DOHH2 (cell line): ENCODE measurements around the gene EN1.

Source experiments
- H3F3A ChIP-seq: fragments of 200-600 bp; sonication (generic), shearing (Covaris generic); 2 replicates; pipeline ENCODE4 v1.6.0; 2016; ENCODE audit warnings: antibody characterized with exemption, mild to moderate bottlenecking; ENCODE audit not compliant: control insufficient read depth, insufficient read depth
- H3K27ac ChIP-seq: fragments of 200-600 bp; sonication (generic); 2 replicates; pipeline ENCODE4 v1.5.1; 2014; ENCODE audit warnings: low read depth, mild to moderate bottlenecking, low read length, moderate library complexity
- H3K27me3 ChIP-seq: fragments of 200-600 bp; sonication (generic); 2 replicates; pipeline ENCODE4 v1.6.1; 2014; ENCODE audit warnings: mild to moderate bottlenecking, low read length, mixed read lengths; ENCODE audit not compliant: control insufficient read depth
- H3K36me3 ChIP-seq: fragments of 200-600 bp; sonication (generic); 2 replicates; pipeline ENCODE4 v1.6.1; 2014; ENCODE audit warnings: mild to moderate bottlenecking, low read length, moderate library complexity, mixed read lengths; ENCODE audit not compliant: control insufficient read depth
- H3K4me1 ChIP-seq: fragments of 200-600 bp; sonication (generic); 2 replicates; pipeline ENCODE4 v1.6.1; 2014; ENCODE audit warnings: mild to moderate bottlenecking, low read length, mixed read lengths; ENCODE audit not compliant: control insufficient read depth
- H3K4me2 ChIP-seq: fragments of 200-600 bp; sonication (generic); 2 replicates; pipeline ENCODE4 v1.6.0; 2014; ENCODE audit warnings: mild to moderate bottlenecking, low read length, moderate library complexity
- H3K4me3 ChIP-seq: fragments of 200-600 bp; sonication (generic); 2 replicates; pipeline ENCODE4 v1.5.1; 2014; ENCODE audit warnings: mild to moderate bottlenecking, low read length, mixed read lengths
- H3K79me2 ChIP-seq: fragments of 200-600 bp; sonication (generic); 2 replicates; pipeline ENCODE4 v1.6.1; 2014; ENCODE audit warnings: mild to moderate bottlenecking, low read length, mixed read lengths; ENCODE audit not compliant: control insufficient read depth
- H3K9me2 ChIP-seq: fragments of 200-600 bp; sonication (generic); replicated peaks from 2 replicates; pipeline ENCODE4 v1.6.1; 2014; ENCODE audit warnings: mild to moderate bottlenecking, low read length, mixed read lengths; ENCODE audit not compliant: control insufficient read depth
- H3K9me3 ChIP-seq: fragments of 200-600 bp; sonication (generic); 2 replicates; pipeline ENCODE4 v1.6.1; 2014; ENCODE audit warnings: antibody characterized with exemption, low read length, mixed read lengths; ENCODE audit not compliant: control insufficient read depth, insufficient read depth
- H4K20me1 ChIP-seq: fragments of 200-600 bp; sonication (generic); 2 replicates; pipeline ENCODE4 v1.6.0; 2014; ENCODE audit warnings: low read depth, mild to moderate bottlenecking, antibody characterized with exemption, low read length, moderate library complexity; ENCODE audit not compliant: control insufficient read depth, insufficient read depth
- EZH2phosphoT487 ChIP-seq: fragments of 200-600 bp; sonication (generic); IDR thresholded peaks from 2 replicates; pipeline ENCODE4 v1.6.1; 2017; ENCODE audit warnings: borderline replicate concordance, mild to moderate bottlenecking, antibody characterized with exemption, low read length, moderate library complexity, mixed read lengths
- TF ChIP-seq, protein P1 (sequence below): fragments of 200-600 bp; sonication (generic); IDR thresholded peaks from one replicate; pipeline ENCODE4 v1.5.1; 2014; ENCODE audit warnings: antibody characterized with exemption, mild to moderate bottlenecking, low read depth, low read length; ENCODE audit not compliant: poor library complexity, severe bottlenecking

Gene EN1

DNA sequence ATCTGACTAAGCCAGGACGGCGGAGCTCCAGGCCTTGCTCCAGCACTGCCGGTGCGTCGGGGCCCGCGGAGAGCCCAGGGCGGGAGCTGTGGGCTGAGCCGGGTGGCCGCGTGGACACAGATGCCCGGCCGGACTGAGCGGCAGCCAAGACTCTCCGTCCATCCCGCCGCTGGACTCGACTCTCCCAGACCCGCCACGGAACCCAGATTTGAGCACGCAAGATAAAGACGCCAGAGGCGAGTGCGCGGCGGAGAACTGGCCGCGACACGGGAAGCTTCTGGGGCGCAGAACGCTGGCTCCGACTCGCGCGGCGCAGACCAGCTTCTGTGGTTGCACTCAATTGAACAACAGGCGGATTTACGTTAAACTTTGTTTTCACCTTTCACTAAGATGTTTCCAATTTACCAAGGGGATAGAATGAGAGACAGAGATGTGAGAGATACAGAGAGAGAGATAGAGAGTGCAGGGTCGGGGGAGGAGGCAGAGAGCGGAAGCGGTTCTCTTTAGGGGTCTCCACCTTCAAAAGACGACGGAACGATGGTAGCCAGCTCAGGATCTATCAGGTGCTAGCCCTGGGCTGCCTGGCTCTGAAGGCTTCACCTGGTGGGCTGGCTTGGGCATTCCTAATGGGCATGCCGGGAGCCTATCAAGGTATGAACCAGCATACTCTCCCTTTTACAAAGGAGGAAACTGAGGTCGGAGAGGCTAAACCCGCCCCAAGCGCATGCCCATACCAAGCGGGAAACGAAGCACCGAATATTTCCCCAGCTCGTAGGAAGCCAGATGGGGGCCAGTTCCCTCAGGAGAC lies 10.4 kb upstream of the EN1 start:
- Histone ChIP-seq H3K4me1 (peaks cover 2% of the 10 kb centered on the region; the same call in 1 of the 2 replicates), H3K79me2 (no peaks in the 10 kb centered on the region), H3K9me2 (no peaks in the 10 kb centered on the region), H3K4me3 (no peak overlapping the region), H4K20me1 (no peaks in the 10 kb centered on the region), H3K36me3 (no peaks in the 10 kb centered on the region), H3K27me3 (peaks cover 27% of the 10 kb centered on the region), H3K4me2 (no peak overlapping the region), H3K9me3 (no peaks in the 10 kb centered on the region), H3K27ac (no peak overlapping the region), H3F3A (no peaks in the 10 kb centered on the region)
- TF ChIP-seq, protein P1, sequence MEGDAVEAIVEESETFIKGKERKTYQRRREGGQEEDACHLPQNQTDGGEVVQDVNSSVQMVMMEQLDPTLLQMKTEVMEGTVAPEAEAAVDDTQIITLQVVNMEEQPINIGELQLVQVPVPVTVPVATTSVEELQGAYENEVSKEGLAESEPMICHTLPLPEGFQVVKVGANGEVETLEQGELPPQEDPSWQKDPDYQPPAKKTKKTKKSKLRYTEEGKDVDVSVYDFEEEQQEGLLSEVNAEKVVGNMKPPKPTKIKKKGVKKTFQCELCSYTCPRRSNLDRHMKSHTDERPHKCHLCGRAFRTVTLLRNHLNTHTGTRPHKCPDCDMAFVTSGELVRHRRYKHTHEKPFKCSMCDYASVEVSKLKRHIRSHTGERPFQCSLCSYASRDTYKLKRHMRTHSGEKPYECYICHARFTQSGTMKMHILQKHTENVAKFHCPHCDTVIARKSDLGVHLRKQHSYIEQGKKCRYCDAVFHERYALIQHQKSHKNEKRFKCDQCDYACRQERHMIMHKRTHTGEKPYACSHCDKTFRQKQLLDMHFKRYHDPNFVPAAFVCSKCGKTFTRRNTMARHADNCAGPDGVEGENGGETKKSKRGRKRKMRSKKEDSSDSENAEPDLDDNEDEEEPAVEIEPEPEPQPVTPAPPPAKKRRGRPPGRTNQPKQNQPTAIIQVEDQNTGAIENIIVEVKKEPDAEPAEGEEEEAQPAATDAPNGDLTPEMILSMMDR = no peak
- no peak for TF ChIP-seq EZH2phosphoT487

DNA sequence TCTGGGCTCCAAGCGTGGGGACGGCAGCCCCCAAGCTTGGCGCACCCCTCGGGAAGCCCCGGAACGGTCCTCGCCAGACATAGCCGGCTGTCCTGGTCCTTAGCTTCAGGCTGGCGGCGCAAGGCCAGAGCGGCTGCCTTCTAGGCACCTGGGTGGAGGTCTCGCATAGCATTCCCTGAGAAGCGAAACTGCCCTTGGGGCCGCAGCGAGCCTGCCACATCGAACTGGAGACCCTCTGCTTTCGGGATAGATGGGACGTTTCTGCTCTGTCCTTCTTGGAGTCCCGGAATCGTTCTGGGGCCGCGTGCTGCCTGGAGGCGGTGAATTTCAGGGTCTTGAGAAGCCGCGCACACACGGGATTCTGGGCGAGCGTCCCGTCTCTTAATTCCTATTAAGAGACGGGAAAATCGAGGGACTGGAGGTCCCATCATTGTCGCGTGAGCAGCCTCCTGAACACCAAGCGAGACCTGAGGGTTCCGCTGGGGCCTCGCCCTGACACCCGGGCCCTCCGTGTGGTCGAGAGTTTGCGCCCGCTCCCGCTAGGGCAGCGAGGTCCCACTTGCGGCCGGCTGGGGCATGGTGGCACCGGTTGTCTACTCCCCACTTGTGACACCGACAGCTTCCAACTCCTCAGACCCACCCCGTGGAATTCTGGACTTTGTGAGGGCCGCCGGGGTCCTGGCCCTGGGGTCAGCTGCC lies 9.7 kb upstream of the EN1 start:
- no peak overlapping the region for H3K4me2 ChIP-seq
- H3K9me2 ChIP-seq = no peaks in the 10 kb centered on the region
- H4K20me1 ChIP-seq = no peaks in the 10 kb centered on the region
- H3K27ac ChIP-seq = no peak overlapping the region
- no peaks in the 10 kb centered on the region for H3F3A ChIP-seq
- no peaks in the 10 kb centered on the region for H3K36me3 ChIP-seq
- no peaks in the 10 kb centered on the region for H3K9me3 ChIP-seq
- no peaks in the 10 kb centered on the region for H3K79me2 ChIP-seq
- TF ChIP-seq, protein P1 = no peak
- TF ChIP-seq EZH2phosphoT487 = no peak
- H3K4me1 ChIP-seq = peaks cover 2% of the 10 kb centered on the region; the same call in 1 of the 2 replicates
- H3K27me3 ChIP-seq = peaks cover 21% of the 10 kb centered on the region
- no peak overlapping the region for H3K4me3 ChIP-seq

DNA sequence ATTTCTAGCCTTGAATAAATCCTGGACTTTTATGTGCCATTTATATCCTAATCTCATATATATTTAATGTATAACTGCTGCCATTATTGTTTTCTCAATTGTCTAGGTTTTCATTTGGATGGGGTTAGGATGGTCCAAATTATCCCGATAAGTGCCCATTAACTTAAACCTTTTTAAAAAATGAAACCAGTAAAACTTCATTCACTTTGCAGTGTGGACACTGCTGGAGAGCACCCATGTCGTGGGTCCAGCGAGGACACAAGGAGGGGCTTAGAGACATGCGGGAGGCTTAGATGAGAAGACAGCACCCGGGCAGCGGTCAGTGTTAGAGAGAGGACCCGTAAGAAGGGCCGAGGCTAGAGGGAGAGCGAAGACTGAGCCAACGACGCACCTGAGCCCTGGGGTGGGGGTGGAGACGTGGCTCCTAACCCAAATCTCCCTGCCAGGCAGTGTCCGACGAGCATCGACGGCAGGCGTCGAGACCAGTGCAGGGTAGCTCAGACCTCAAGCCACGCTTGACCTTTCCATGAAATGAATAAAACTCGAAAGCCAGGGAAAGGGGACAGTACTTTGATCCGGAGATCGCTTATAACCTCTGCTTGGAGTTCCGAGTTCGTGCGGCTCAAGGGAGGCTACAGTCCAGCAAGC lies 9.0 kb upstream of the EN1 start:
- Histone ChIP-seq H4K20me1 (no peaks in the 10 kb centered on the region), H3K4me1 (peaks cover 2% of the 10 kb centered on the region; the same call in 1 of the 2 replicates), H3K27me3 (peaks cover 21% of the 10 kb centered on the region), H3K9me3 (no peaks in the 10 kb centered on the region), H3K9me2 (no peaks in the 10 kb centered on the region), H3K4me3 (no peak overlapping the region), H3K4me2 (no peak overlapping the region), H3F3A (no peaks in the 10 kb centered on the region), H3K79me2 (no peaks in the 10 kb centered on the region), H3K27ac (no peak overlapping the region), H3K36me3 (no peaks in the 10 kb centered on the region)
- TF ChIP-seq, protein P1 = no peak
- TF ChIP-seq EZH2phosphoT487 = no peak
